Measurements from ENCODE around the gene EXOC3L1.

EXOC3L1 gene

DNA sequence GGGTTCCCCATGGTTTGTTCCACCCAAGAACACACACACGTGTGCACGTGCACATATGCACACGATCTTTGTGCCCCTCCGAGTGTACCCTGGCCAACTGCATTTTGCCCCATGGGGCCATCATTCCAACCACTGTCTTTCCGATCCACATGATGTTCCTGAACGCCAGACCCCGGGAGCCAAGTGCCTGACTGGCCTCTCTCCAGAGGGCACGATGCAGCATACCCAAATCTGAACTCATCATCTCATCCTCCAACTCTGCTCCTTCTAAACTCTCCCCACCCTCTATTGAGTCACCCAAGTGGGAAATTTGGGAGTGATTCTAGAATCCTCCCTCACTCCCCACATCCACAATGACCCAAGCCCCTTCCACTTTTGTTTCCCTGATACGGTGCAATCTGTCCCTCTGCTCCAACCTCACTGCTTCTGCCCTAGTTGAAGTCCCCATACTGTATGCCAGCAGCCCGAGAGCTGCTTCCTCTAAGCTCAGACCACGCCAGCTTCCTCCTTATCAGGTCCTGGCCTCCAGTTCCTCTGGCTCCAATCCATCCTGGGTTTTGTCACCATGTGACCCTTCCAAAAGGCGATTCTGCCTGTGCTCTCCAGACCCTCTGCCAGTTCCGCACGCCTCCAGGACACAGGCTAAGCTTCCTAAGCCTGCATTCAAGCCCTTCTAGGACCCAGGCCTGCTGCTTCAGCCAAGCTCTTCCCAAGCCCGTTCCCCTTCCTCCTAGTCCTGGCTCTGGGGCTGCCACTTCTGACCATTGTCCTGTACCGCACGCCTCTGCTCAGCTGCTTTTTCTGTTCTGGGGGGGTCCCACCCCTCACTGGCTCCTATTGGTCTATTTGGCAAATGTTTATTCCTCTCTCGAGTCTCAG, 26.9 kb upstream of the EXOC3L1 start:
- no peak for DNase-seq

DNA sequence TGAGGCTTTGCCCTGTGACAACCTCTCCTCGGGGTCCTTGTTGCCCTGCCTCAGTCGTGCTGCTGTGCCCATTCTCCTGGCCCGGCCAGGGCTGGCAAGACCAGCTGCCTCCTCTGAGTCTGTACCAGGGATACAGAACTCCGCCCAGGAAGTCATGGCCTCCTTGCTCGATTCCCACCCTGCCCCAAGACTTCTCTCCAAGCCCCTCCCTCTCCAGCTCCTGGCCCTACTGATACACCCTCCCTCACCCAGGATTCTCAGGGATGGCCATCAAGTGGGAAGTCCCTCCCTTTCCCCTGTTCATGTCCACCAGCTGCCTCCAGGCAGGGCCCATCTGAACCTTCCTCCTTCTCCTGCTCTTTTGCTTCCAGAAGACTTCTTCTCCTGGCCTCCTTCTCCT, 25.8 kb upstream of the EXOC3L1 start:
- no peak for DNase-seq

DNA sequence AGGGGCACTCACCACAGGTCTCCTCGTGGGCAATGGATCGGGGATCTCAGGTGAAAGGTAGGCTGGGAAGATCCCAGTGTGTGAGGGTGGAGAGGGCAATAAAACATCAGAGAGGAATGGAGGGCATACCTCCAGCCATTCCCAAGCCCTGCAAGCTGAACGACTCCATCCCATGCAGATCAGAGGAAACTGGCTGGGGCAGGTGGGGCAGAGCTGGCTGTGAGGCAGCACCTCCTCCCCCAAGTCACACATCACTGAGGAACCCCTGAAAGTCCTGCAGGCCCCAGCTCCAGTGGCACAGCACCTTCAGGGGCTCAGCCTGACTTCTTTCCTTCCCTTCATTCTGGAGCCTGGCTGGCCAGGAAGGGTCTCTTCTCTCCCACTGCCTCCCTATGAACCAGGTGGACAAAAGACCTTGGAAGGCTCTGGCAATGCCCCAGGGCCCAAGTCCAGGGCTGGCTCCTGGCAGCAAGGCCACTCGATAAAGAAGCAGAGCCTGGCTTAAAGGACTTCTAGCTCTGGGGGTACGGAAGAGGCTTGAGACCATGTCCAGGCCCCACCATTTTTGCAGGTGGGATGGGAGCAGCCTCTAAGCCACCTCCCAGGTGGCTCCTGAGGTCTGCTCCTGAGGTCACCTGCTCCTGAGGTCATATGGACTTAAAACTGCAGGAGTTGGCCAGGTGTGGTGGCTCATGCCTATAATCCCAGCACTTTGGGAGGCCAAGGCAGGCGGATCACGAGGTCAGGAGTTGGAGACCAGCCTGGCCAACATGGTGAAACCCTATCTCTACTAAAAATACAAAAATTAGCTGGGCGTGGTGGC, 23.5 kb upstream of the EXOC3L1 start:
- DNase-seq: no peak

DNA sequence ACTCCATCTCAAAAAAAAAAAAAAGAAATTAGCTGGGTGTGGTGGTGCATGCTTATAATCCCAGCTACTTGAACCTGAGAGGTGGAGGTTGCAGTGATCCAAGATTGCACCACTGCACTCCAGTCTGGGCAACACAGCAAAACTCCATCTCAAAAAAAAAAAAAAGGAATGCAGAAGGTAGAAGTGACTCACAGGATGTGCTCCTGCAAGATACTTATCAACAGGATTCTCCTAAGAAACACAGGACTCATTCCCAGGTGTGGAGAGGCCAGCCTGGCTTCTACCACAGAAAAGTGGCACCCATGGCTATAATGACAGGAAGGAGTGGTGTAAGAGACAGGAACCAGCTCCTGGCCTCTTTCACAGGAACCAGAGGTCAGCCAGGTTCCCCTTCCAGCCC, 22.8 kb upstream of the EXOC3L1 start:
- DNase-seq: no peak

DNA sequence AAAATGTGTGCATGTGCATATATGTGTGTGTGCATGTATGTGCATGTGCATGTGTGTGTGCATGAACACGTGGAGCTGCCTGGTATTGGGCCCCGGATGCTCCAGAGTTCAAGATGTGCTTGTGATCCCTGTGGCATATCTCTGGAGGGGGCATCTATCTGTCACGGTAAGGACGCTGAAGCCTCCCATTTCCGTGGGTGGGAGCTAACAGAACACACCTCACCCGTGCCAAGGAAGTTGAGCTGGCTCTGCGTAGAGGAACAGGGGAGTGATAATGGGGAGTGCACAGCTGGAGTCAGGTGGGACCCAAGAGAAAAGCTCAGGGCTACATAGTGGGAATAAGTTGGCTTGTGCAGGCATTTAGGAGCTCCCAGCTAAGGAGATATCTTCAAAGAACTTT, 21.7 kb upstream of the EXOC3L1 start:
- DNase-seq: no peak

GRCh38 chr16:67210069-67210937, 20.4 kb upstream of the EXOC3L1 start:
- DNase-seq: no peak

GRCh38 chr16:67209565-67209964, 19.6 kb upstream of the EXOC3L1 start:
- no peak for DNase-seq

DNA sequence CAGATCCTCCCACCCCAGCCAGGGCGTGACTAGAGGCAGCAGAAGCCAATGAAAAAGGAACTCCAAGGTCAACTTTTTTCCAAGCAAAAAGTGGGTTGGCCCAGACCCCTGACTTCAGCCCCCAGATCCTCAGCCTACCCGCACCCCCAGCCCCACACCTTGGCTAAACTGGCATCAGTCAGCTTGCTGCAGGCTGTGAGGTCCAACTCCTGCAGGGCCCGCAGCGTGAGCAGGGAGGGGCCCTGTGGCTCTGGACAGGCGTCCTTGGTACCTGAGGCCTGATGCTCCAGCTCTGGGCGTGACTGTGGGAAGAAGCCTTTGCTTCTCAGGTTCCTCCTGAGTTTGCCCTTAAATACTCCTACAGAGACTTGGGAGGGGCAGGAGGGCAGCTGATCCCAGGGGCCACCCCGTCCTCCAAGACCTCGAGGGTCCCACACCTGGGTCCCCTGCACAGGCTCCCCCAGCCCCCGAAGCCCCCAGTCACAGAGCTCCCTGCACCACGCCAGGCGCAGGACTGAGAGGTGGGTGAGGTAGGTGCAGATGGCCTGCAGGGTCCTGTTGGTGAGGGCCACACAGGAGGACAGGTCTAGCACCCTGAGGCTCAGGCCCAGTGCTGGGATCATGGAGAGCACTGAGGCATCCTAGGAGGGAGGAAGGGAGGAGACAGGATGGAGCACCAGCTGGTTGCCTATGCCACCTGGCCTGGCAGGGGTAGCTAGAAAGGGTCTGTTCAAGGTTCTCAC, 18.4 kb upstream of the EXOC3L1 start:
- no peak for DNase-seq

GRCh38 chr16:67207249-67208091, 17.5 kb upstream of the EXOC3L1 start:
- no peak for DNase-seq

- no peak for DNase-seq
These were observed 16.9 kb upstream of the EXOC3L1 start for GRCh38 chr16:67206838-67207248.

GRCh38 chr16:67206129-67206837, 16.3 kb upstream of the EXOC3L1 start:
- DNase-seq: no peak

DNA sequence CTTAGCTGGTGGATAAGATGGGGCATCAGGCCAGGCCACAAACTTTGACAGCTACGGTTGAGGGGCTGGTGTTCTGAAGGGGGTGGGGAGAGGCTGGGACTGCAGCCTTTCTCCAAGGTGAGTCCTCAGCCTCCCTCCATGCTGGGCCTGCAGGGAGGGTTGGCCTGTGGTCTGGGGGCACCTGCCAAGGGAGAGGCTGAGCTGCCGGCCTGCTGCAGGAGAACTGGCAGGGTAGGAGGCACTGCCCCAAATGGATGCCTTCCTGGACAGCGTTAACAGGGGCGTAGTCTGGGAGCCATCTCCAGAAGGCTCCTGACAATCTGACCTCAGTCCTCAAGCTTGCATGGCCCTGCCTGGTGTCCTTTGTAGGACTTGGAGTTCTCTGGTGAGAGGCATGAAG, 14.1 kb upstream of the EXOC3L1 start:
- DNase-seq: no peak

DNA sequence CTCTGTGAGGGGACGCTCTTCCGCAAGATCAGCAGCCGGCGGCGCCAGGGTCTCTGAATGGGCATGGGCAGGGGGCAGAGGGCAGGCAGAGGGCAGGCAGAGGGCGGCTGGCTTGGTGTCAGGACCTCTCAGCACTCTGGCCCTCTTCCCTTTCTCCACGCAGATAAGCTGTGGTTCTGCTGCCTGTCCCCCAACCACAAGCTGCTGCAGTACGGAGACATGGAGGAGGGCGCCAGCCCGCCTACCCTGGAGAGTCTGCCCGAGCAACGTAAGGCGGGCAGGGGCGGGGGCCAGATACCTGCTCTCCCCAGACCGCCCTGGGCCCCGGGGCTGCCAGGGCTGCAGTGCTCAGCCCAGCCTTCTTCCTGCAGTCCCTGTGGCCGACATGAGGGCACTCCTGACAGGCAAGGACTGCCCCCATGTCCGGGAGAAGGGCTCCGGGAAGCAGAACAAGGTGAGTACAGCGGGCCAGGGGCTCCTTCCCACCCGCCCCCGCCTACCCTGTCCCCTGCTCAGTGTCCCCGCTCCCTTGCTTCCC, 13.1 kb upstream of the EXOC3L1 start:
- no peak for DNase-seq

DNA sequence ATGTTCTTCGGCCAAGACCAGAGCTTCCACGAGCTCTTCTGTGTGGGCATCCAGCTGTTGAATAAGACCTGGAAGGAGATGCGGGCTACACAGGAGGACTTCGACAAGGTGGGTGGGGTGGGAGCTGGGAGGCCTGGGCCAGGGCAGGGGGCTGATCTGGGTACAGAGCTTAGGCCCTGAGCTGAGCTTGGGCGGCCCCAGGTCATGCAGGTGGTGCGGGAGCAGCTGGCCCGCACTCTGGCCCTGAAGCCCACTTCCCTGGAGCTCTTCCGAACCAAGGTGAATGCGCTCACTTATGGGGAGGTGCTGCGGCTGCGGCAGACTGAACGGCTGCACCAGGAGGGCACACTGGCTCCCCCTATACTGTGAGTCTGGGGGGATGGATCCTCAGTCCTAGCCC, 12.5 kb upstream of the EXOC3L1 start:
- DNase-seq: no peak

- no peak for DNase-seq
These were observed 11.7 kb upstream of the EXOC3L1 start for GRCh38 chr16:67201411-67202345.

GRCh38 chr16:67200491-67200890, 10.6 kb upstream of the EXOC3L1 start:
- no peak for DNase-seq

DNA sequence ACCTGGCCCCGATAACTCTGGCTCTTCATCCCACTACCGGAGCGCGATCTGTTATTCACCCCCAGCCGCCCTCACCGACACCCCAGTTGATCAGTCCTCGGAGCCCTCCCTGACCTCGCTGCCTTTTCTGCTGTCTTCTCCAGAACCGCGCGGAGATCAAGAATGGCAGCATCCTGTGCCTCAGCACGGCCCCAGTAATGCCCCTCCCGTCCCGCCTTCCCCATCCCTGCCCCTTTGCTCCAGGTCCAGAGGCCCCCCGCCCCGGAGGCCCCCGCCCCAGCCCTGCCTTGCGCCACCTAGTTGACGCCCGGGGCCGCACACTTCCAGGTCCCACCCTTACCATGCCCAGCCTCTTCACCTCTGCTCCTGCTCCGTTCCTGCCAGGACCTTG, 9.9 kb upstream of the EXOC3L1 start:
- no peak for DNase-seq

GRCh38 chr16:67199011-67199807, 9.3 kb upstream of the EXOC3L1 start, which contains the start of gene ELMO3:
ELMO3 (plus strand) TSS chr16:67199131; CDS start chr16:67199327, 196 bp downstream.
- no peak for DNase-seq
